Measurements from ENCODE around the gene RASL12.

RASL12 gene

DNA sequence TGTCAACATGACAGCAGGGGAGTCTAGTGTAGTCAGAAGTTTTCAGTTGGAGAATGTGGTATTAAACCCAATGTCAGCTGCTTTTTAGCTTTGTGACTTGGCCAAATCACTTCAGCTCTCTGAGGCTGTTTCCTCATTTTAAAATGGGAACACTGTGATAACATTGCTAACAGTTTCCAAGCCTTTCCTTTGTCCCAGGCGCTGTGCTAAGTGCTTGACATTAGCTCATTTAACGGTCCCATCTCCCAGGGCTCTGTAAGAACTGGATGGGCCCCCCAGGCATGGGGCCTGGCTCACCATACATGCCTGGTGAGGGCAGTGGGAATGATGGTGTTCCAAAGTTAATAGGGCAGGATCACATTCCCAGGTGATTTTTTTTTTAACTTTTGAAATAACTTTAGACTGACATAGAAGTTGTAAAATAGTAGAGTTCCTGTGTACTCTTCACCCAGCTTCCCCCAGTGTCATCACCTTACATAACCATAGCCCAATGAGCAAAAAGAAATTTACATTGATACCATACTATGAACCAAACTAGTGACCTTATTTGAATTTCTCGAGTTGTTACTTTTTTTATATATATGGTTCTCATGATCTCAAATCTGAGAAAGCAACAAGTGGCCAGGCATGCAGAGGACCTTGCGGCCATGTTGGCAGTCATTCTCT, 7.7 kb downstream of the RASL12 start:
- no peaks in the 10 kb centered on the region for H3K9me2 ChIP-seq (replicated peaks; ENCODE audit: low read depth, low read length)
- H4K20me1 ChIP-seq (ENCODE audit: insufficient read depth, low read length, poor library complexity, severe bottlenecking), result no peaks in the 10 kb centered on the region
- H3K4me3 ChIP-seq (ENCODE audit: low read length, poor library complexity, severe bottlenecking), result no peak overlapping the region
- peaks cover 4% of the 10 kb centered on the region; the same call in 1 of the 2 replicates for H3F3A ChIP-seq (ENCODE audit: low read depth)
- TF ChIP-seq, protein P1, sequence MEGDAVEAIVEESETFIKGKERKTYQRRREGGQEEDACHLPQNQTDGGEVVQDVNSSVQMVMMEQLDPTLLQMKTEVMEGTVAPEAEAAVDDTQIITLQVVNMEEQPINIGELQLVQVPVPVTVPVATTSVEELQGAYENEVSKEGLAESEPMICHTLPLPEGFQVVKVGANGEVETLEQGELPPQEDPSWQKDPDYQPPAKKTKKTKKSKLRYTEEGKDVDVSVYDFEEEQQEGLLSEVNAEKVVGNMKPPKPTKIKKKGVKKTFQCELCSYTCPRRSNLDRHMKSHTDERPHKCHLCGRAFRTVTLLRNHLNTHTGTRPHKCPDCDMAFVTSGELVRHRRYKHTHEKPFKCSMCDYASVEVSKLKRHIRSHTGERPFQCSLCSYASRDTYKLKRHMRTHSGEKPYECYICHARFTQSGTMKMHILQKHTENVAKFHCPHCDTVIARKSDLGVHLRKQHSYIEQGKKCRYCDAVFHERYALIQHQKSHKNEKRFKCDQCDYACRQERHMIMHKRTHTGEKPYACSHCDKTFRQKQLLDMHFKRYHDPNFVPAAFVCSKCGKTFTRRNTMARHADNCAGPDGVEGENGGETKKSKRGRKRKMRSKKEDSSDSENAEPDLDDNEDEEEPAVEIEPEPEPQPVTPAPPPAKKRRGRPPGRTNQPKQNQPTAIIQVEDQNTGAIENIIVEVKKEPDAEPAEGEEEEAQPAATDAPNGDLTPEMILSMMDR (conservative IDR thresholded peaks at IDR 0.05; ENCODE audit: low read length), result no peak
- TF ChIP-seq EZH2phosphoT487 (IDR thresholded peaks at IDR 0.05; ENCODE audit: borderline replicate concordance), result no peak
- H3K9ac ChIP-seq (ENCODE audit: low read depth, low read length, poor library complexity, severe bottlenecking), result no peak overlapping the region
- H3K79me2 ChIP-seq (ENCODE audit: insufficient read depth, low read length), result no peaks in the 10 kb centered on the region
- no peak overlapping the region for H3K4me2 ChIP-seq (ENCODE audit: low read depth, low read length, poor library complexity, severe bottlenecking)
- H3K27me3 ChIP-seq (ENCODE audit: insufficient read depth, low read length, poor library complexity, severe bottlenecking), result no peaks in the 10 kb centered on the region
- peaks cover 25% of the 10 kb centered on the region for H3K4me1 ChIP-seq (ENCODE audit: insufficient read depth, low read length, poor library complexity, severe bottlenecking)
- H3K36me3 ChIP-seq (ENCODE audit: insufficient read depth, low read length), result no peaks in the 10 kb centered on the region
- H3K9me3 ChIP-seq (ENCODE audit: insufficient read depth, low read depth, low read length), result no peaks in the 10 kb centered on the region
- no peak overlapping the region for H2AFZ ChIP-seq (ENCODE audit: low read length)

DNA sequence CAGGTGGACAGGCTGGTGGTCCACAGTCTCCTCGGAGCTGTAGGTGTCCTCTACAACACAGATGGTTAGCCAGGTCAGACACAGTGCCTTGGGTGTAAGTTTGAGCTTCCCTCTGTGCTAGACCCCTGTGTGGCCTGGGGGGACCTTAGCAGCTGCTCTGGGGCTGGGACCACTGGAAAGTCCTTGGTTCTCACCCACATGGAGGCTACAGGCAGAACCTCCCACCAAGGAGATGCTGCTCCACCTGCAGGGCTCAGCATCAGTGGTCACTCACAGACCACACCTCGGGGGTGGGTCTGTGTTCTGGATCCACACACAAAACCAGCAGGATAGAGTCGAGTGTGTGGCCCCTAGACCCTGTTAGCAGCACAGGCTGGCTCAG, 8.4 kb downstream of the RASL12 start:
- H2AFZ ChIP-seq (ENCODE audit: low read length), result no peak overlapping the region
- H4K20me1 ChIP-seq (ENCODE audit: insufficient read depth, low read length, poor library complexity, severe bottlenecking), result no peaks in the 10 kb centered on the region
- peaks cover 32% of the 10 kb centered on the region for H3K4me1 ChIP-seq (ENCODE audit: insufficient read depth, low read length, poor library complexity, severe bottlenecking)
- TF ChIP-seq EZH2phosphoT487 (IDR thresholded peaks at IDR 0.05; ENCODE audit: borderline replicate concordance), result no peak
- TF ChIP-seq, protein P1 (conservative IDR thresholded peaks at IDR 0.05; ENCODE audit: low read length), result no peak
- H3K9ac ChIP-seq (ENCODE audit: low read depth, low read length, poor library complexity, severe bottlenecking), result no peak overlapping the region
- peaks cover 4% of the 10 kb centered on the region; the same call in 1 of the 2 replicates for H3F3A ChIP-seq (ENCODE audit: low read depth)
- no peaks in the 10 kb centered on the region for H3K9me2 ChIP-seq (replicated peaks; ENCODE audit: low read depth, low read length)
- no peaks in the 10 kb centered on the region for H3K9me3 ChIP-seq (ENCODE audit: insufficient read depth, low read depth, low read length)
- no peak overlapping the region for H3K4me3 ChIP-seq (ENCODE audit: low read length, poor library complexity, severe bottlenecking)
- H3K27me3 ChIP-seq (ENCODE audit: insufficient read depth, low read length, poor library complexity, severe bottlenecking), result no peaks in the 10 kb centered on the region
- no peaks in the 10 kb centered on the region for H3K36me3 ChIP-seq (ENCODE audit: insufficient read depth, low read length)
- no peaks in the 10 kb centered on the region for H3K79me2 ChIP-seq (ENCODE audit: insufficient read depth, low read length)
- H3K4me2 ChIP-seq (ENCODE audit: low read depth, low read length, poor library complexity, severe bottlenecking), result no peak overlapping the region

DNA sequence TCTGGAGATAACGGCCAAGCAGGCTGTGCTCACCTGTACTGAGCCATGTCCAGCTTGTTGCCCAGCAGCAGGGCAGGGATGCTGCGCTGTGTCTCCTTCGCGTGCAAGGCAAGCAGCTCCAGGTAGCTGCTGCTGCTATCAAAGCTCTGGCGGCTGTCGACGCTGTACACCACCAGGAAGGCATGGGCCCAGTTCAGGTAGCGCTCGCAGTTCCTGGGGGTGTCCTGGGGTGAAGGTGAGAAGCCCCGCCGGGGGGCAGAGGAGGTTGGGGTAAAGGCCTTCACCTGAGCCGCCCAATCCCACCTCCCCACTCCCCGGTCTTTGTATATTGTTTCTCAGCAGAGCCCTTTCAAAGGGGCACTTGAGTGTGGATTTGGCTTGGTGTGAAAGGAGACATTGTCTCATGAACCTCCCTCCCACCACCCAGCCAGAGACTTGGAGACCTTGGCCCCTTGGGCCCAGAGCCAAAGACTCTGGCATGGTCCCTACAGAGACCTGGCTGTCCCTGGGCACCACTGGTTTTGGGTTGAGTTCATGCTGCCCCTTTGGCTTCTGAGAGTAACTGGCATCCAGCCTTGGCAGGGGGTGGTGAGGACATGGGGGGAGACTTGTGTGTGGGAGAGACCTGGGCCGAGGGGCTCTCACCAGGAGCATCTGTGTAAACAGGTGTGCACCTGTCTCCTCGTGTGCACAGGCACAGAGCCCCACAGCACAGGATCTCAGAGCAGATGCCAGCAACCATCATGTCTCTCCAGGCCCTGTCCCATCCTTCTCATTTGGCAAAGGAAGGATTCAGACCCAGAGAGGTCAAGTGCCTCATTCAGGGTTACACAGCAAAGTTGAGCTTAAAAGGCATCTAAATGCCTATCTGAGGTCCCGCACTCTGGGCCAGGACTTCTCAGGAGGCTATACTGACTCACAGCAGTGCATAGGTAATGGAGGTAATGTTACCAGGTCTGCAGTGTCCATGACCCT, 9.1 kb downstream of the RASL12 start:
- TF ChIP-seq EZH2phosphoT487 (IDR thresholded peaks at IDR 0.05; ENCODE audit: borderline replicate concordance), result no peak
- TF ChIP-seq, protein P1 (conservative IDR thresholded peaks at IDR 0.05; ENCODE audit: low read length), result no peak
- H3K9me3 ChIP-seq (ENCODE audit: insufficient read depth, low read depth, low read length), result no peaks in the 10 kb centered on the region
- no peaks in the 10 kb centered on the region for H3K27me3 ChIP-seq (ENCODE audit: insufficient read depth, low read length, poor library complexity, severe bottlenecking)
- H4K20me1 ChIP-seq (ENCODE audit: insufficient read depth, low read length, poor library complexity, severe bottlenecking), result no peaks in the 10 kb centered on the region
- peaks cover 4% of the 10 kb centered on the region; the same call in 1 of the 2 replicates for H3F3A ChIP-seq (ENCODE audit: low read depth)
- H3K4me3 ChIP-seq (ENCODE audit: low read length, poor library complexity, severe bottlenecking), result no peak overlapping the region
- H3K4me1 ChIP-seq (ENCODE audit: insufficient read depth, low read length, poor library complexity, severe bottlenecking), result peaks cover 33% of the 10 kb centered on the region
- no peaks in the 10 kb centered on the region for H3K36me3 ChIP-seq (ENCODE audit: insufficient read depth, low read length)
- H2AFZ ChIP-seq (ENCODE audit: low read length), result no peak overlapping the region
- no peaks in the 10 kb centered on the region for H3K79me2 ChIP-seq (ENCODE audit: insufficient read depth, low read length)
- no peak overlapping the region for H3K4me2 ChIP-seq (ENCODE audit: low read depth, low read length, poor library complexity, severe bottlenecking)
- H3K9ac ChIP-seq (ENCODE audit: low read depth, low read length, poor library complexity, severe bottlenecking), result no peak overlapping the region
- H3K9me2 ChIP-seq (replicated peaks; ENCODE audit: low read depth, low read length), result no peaks in the 10 kb centered on the region

All from Loucy (cell line).